Myocyte (in vitro differentiated cells): Measurements from ENCODE around the gene WBP2NL. TPM values are rescaled to one million over a fixed set of nuclear protein-coding genes. Genes with fewer than 3 reads are reported as not detected.
"Not testable (repeated sequence)": the region's sequence is repeated elsewhere in the genome, so short reads cannot be mapped to it uniquely, and the experiment has no call there.

Experiments used
- DNase-seq: peaks from one replicate; pipeline ENCODE4 v3.0.0-alpha.2; 2012; ENCODE audit warnings: low read depth
- polyA plus RNA-seq: library from polyadenylated mRNA; unstranded; fragments of >200 nt; gene quantifications from one replicate; pipeline ENCODE4 v1.2.1, GENCODE V29; 2012; ENCODE audit warnings: missing spikeins
- total RNA-seq: library from RNA; depleted of rRNA; stranded (reverse); fragments of >200 nt; gene quantifications from 2 replicates; pipeline ENCODE4 v1.2.3, GENCODE V29; 2014

Gene WBP2NL
- not detected in 2 replicates for total RNA-seq
- not detected for polyA plus RNA-seq

DNA sequence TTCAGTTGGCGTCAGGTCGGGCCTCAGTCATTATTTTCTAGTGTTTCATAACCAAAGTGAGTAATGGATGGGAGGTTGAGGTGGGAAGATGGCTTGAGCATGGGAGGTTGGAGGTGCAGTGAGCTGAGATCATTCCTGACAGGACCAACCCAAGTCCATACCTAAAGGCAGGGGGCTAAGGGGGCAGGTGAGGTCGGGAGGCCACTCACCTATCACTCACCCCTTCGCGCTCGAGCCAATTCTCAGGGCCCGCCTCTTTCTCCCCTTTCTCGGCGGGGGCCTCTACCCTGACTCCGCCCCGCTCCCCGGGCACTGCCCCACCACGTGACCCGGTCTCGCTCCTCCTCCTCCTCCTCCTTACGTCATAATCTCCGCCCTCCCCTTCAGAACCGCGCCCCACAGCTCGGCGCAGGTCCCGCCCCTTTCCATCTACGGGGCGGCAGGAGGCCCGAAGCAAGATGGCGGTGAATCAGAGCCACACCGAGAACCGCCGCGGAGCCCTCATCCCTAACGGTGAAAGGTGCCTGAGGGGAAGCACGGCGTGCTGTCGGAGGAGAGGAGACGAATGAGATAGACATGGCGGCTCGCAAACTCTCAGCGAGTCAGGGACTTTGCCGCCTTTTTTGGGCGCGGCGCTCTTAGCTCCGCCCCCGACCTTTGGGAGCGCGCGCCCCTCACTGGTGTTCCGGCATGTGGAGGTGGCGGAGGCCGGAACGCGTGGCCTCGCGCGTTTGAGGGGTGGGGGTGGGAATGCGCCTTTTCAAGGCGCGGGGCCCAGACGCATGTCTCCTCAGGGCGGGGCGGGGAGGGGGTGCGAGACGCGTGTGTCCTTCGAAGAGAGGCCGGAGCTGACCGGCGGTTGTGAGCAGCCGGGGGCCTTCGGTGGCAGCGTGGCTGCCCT is at the start of gene WBP2NL:
Gene WBP2NL (plus strand): TSS at position 428 of the 901 bp plus-strand sequence. CDS start 31 bp downstream, at position 459.
- no peak for DNase-seq

GRCh38 chr22:41948928-41949296 is 49.7 kb upstream of the WBP2NL start:
- not testable (repeated sequence) for DNase-seq

DNA sequence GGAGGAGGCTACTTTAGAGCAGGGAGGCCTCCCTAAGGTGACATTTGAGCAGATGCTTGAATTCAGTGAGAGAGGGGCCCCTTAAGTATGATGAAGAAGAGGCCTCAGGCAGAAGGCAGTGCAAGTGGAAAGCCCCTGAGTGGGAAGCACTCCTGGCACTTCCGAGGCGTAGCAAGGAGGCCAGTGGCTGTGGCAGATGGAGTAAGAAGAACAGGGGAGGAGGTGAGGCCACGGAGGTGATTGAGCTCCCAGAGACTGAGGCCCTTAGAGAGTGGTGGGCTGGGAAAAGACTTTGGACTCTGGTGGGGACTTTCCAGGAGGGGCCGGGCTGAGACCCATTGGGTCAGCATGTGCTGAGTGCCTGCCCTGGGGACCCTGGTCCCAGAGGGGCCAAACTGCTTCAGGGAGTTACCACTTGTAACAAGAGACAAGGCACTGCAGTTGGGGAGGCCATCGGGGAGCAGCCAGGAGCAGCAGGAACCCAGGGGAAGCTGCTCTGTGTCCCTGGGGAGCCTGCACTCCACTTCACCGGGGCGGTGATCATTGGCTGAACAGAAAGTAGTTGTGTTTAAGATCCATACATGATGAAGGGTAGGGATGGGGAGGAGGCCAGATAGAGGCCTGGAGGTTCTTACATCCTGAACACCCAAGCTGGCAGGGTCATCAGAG is 49.2 kb upstream of the WBP2NL start:
- no peak for DNase-seq

GRCh38 chr22:41951898-41952474 is 46.6 kb upstream of the WBP2NL start, which contains the start of gene SMIM45:
TSS of gene SMIM45 (plus strand) at chr22:41952150.
- DNase-seq: peak; percentile 12

GRCh38 chr22:41952713-41953112 is 45.9 kb upstream of the WBP2NL start:
- DNase-seq: no peak

GRCh38 chr22:41957941-41958556 is 40.5 kb upstream of the WBP2NL start:
- no peak for DNase-seq

- DNase-seq: no peak
Measured at GRCh38 chr22:41963453-41964111, 35.0 kb upstream of the WBP2NL start.

GRCh38 chr22:41964112-41964491 is 34.5 kb upstream of the WBP2NL start:
- DNase-seq: no peak

DNA sequence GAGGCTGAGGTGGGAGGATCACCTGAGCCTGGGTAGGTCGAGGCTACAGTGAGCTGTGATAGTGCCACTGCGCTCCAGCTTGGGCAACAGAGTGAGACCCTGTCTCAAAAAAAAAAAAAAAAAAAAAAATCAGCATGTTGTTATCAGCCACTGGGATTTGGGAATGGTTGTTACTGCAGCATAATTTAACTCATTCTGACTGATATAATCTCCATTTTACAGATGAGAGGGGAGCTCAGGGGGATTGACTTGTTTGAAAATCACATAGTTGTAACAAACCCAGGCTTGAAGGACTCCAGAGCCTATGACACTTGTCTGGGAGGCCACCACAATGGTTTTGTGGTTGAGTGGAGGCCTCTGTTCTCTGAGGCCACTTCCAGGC is 32.4 kb upstream of the WBP2NL start:
- DNase-seq: no peak

DNA sequence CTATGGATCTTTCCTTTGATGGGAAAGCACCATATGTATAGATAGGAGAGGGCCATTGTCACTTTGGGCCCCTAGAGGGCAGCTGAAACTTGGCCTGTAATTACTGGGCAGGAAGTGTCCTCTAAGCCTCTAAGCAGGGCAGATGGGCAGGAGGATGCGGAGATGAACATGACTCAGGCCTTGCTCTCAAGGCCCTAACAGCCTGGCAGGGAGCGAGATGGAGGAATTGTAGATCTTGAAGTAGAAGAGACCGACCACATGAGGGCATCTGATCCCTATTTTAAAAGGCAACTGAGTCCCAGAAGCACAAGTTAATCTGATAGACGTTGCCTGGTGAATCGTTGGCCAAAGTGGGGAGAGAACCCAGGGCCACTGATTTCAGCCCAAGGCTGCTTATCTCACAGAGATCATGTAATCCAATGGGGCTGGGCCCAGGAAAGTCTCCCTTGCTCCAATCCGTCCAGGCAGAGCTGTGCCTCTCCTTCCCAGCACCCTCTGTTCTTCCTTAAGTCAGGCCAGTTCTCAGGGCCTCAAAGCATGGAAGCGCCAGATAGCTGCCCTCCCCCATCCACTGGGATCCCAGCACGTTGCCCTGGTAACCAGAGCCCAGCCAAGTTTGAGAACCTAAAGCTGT is 31.9 kb upstream of the WBP2NL start:
- peak; percentile 82 for DNase-seq

GRCh38 chr22:41968601-41969000 is 30.0 kb upstream of the WBP2NL start:
- DNase-seq: no peak

DNA sequence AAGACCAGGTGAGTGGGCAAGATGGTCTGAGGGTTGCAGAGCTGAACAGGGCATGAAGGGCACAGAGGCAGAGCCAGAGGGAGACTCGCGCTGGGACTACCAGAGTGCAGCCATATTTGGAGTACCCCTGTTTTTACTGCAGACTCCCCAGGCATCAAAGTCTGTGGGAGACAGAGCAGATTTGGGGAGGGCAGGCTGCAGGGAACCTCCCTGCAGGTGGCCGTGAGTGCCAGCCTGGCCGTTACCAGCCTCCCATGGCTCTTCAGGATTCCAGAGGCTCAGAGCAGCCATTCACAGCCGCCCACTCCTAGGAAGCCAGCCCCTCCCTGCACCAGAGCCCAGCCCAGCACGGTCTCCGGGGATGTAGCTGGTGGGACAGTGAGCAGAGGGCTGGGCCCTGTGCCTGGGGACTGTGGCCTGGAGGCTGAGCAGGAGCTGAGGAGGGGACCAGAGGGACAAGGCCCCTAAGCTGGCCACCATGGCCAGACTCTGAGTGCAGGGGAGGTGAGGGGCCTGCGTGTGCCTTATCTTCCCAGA is 29.4 kb upstream of the WBP2NL start, which contains the start of gene SEPTIN3:
Gene SEPTIN3 (plus strand): TSS at position 334 of the 537 bp plus-strand sequence. CDS start 2,050 bp downstream, outside the sequence.
- DNase-seq: no peak

- DNase-seq: no peak
Measured at GRCh38 chr22:41970601-41971000, 28.0 kb upstream of the WBP2NL start.

- DNase-seq: no peak
Measured at GRCh38 chr22:41971431-41971830, 27.2 kb upstream of the WBP2NL start.

- DNase-seq: no peak
Measured at GRCh38 chr22:41974691-41975290, 23.8 kb upstream of the WBP2NL start.

GRCh38 chr22:41975299-41976069 is 23.1 kb upstream of the WBP2NL start:
- no peak for DNase-seq

- DNase-seq: no peak
Measured at GRCh38 chr22:41976070-41976901, 22.3 kb upstream of the WBP2NL start.

DNA sequence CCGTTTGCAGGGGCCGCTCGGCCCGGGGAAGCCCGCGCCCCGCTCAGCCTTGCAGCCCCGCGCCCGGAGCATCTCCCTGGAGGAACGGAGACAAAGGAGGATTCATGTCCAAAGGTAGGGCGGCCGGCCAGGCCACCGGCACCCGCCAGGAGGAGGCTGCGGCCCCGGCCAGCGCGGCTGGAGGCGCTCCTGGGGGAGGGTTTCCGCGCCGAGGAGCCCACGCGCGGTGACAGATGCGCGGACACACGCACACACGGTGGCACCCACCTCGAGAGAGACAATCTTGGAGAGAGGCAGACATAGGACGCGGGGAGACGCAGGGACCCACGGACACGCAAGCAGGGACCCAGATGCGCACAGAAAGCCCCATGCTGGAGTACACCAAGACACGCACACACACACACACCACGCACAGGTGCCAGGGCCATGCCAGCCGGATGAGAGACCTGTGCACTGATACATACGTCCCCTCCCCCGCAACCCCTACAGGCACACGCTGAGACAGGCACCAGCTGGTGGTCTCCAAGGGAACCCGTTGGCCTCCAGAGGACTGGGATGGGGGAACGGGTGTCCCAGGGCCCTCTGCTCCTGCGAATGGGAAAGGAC is 21.5 kb upstream of the WBP2NL start:
- no peak for DNase-seq
